NB4 (cell line): ENCODE measurements around the gene PLCH1.
"Not testable (repeated sequence)": the region's sequence is repeated elsewhere in the genome, so short reads cannot be mapped to it uniquely, and the experiment has no call there.

Source experiments
- CTCF ChIP-seq: IDR thresholded peaks from one replicate; pipeline ENCODE4 v1.5.1; 2012; ENCODE audit warnings: low read depth, low read length
- MAX ChIP-seq: IDR thresholded peaks from 2 replicates; pipeline ENCODE4 v1.6.1; 2011; ENCODE audit warnings: low read depth, low read length
- MYC ChIP-seq: IDR thresholded peaks from 2 replicates; pipeline ENCODE4 v1.6.1; 2011; ENCODE audit warnings: low read depth, low read length
- POLR2A ChIP-seq: IDR thresholded peaks from 2 replicates; pipeline ENCODE4 v1.6.1; 2011; ENCODE audit warnings: mild to moderate bottlenecking; ENCODE audit not compliant: insufficient read length; ENCODE audit errors: extremely low read depth

GRCh38 chr3:155622647-155623046 lies 122.2 kb downstream of the PLCH1 start:
- not testable (repeated sequence) for TF ChIP-seq CTCF, POLR2A, MAX, MYC
